GM18507 (cell line): Measurements from ENCODE around the gene PSMB4.
"Not testable (repeated sequence)": the region's sequence is repeated elsewhere in the genome, so short reads cannot be mapped to it uniquely, and the experiment has no call there.

ENCODE experiments used
- DNase-seq: peaks from one replicate; pipeline ENCODE4 v3.0.0; 2011; ENCODE audit warnings: low read depth; ENCODE audit not compliant: insufficient read length; ENCODE audit errors: extremely low spot score
- FAIRE-seq: peaks from 2 replicates; lab custom pipeline; 2011; peaks lifted over from hg19 to GRCh38; lab: Jason Lieb, UNC

PSMB4 gene

DNA sequence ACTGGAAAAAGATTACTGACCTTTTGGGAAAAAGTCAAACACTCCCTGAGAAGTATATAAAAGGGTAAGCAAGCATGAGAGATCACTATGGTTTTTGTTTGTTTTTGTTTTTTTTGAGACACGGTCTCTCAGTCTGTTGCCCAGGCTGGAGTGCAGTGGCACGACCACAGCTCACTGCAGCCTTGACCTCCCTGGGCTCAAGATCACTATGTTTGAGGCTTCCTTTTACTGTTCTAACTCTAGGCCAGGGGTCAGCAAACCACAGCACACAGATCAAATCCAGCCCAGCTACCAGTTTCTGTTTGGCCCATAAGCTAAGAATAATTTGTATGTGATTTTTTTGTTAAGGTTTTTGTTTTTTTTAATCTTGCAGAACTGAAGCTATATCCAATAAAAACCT lies 25.7 kb downstream of the PSMB4 start:
- no peak for FAIRE-seq
- DNase-seq, result no peak

DNA sequence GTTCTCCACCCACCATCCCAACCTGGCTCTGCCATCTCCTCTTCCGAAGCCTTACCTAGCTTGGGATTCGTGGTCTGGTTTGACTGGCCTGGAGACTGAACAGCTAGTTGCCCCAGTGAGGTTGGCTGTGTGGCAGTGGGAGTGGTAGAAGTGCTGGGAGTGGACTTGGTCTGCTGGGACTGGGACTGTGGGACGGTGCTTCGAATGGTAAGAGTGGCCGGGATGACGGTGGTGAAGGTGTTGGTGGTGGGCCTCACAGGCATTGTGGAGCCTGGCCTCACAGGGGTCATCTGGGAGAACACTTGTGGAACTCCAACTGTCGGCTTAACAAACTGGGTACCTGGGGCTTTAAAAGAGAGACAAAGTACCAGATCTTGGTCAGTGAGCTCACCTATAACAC lies 28.7 kb downstream of the PSMB4 start:
- DNase-seq (no peak), FAIRE-seq (no peak)

DNA sequence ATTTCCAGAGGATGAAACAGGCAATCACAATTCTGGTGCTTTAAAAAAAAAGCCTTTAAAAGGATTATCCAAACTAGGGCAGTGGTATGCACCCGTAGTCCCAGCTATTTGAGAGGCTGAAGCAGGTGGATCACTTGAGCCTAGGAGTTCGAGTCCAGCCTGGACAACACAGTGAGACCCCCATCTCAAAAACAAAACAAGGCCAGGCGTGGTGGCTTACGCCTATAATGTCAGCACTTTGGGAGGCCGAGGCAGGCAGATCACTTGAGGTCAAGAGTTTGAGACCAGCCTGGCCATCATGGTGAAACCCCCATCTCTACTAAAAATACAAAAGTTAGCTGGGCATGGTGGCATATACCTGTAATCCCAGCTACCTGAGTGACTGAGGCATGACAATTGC lies 34.5 kb downstream of the PSMB4 start:
- DNase-seq, FAIRE-seq: not testable (repeated sequence)

DNA sequence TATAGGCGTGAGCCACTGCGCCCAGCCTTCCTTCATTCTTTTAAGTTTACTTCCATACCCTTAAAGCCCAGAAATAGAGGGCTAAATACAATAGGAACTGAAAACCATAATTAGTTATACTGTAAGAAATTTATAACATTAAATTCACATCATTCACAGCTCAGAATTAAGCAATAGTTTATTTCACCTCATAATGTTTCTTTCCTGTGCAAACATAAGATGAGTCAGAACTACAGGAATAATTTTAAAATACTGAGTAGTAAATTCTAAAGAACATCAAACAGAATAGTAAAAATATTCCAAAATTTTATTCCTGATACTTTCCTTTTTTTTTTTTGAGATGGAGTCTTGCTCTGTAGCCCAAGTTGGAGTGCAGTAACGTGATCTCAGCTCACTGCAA lies 35.8 kb downstream of the PSMB4 start:
- no peak for FAIRE-seq
- no peak for DNase-seq

DNA sequence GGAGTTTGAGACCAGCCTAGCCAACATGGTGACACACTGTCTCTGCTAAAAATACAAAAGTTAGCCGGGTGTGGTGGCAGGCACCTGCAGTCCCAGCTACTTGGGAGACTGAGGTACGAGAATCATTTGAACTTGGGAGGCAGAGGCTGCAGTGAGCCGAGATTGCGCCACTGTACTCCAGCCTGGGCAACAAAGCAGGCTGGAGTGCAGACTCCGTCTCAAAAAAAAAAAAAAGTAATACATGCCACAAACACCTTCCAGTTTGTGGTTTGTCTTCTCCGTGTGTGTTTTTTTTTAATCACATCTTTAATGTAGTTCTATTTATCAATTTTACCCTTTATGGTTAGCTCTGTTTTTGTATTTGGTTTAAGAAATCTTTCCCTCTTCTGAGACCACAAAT lies 37.6 kb downstream of the PSMB4 start:
- no peak for FAIRE-seq

DNA sequence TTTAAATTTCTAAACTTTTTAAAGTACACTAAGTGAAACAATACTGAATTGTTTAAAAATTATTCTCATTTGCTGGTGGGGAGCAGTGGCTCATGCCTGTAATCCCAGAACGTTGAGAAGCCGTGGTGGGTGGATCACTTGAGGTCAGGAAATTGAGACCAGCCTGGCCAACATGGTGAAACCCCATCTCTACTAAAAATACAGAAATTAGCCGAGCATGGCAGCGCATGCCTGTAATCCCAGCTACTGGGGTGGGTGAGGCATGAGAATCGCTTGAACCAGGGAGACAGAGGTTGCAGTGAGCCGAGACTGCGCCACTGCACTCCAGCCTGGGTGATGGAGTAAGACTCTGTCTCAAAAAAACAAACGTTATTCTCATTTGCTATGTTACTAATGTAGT lies 38.0 kb downstream of the PSMB4 start:
- DNase-seq, result not testable (repeated sequence)
- FAIRE-seq, result peak; percentile 29

More for the DNA sequence above, 37.6 kb downstream of the PSMB4 start:
- no peak for DNase-seq

DNA sequence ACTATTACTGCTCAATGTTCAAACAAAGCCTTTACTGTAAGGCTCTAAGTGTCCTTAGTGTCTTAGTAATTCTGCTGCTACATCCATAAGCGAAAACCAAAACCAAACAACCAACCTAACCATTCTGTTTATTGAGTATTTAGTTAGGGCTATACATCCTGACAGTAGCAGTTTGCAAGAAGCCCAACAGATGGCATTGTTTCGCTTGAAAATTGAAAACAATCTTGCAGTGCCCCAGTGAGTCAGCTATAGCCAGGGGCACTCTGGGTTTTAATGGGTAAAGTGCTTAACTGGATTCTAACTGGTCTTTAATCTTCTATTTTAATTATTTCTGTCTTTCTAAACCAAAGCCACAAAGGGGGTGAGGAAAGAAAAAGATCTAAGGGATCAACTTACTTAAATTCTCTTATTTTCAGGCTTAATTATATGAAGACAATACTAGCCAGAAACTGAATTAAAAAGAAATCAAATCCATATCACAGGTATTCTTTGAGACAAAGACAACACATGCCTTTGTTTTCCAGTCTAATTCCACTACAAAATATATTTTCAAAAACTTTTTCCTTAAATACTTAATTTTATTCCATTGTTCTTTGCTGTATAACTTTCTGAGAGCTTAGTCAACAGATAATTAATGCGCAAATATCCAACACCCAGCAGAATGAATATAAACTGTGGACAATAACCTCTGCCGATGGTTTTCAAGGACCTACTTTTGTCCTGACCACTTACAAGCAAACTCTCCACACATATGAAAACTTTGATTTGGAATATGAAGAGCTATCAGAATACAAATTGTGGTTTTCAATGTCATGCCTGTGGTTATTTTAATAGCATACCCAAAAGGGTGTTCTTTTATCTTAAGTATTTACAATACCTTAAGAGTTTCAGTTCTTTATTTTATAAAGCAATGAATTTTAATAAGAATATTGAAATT lies 44.7 kb downstream of the PSMB4 start:
- FAIRE-seq, result peak; percentile 95

DNA sequence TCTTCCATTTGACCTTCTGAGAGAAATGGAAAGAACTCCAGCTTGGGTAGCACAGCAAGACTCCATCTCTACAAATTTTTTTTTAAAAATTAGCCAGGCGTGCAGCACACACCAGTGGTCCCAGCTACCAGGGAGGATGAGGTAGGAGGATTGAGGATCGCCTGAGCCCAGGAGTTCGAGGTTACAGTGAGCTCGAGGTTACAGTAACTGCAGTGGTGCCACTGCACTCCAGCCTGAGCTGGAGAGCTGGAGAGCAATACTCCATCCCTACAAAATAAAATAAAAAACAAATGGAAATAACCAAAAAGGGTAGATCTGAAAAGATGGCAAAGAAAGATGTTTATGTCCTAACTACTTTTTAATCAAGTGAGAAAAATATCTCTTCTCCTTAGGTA lies 45.4 kb downstream of the PSMB4 start:
- FAIRE-seq, result no peak
- no peak for DNase-seq

More for the DNA sequence above, 44.7 kb downstream of the PSMB4 start:
- DNase-seq, result no peak

DNA sequence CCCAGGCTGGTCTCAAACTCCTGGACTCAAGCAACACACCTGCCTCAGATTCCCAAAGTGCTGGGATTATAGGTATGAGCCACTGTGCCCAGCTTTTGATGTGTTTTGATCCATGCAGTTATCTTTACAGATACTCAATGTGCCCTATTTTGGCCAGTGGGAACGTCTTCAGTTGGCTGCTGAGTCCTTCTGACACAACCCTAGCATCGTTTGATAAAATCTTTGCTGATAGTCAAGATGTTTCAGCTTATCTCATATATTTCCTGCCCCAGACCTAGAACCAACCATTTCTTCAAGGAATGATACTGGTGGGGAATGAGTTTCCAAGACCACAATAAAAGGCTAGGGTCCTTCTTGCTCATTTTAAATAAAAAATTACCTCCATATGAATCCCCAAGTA lies 48.3 kb downstream of the PSMB4 start:
- FAIRE-seq, result no peak
- no peak for DNase-seq
